Endothelial cell of umbilical vein (primary cell): ENCODE measurements around the gene SFTA2. TPM values are rescaled to one million over a fixed set of nuclear protein-coding genes. Genes with fewer than 3 reads are reported as not detected.

Source experiments
- BruUV-seq: library from RNA; stranded (reverse); fragments of 400-500 nt; replicated peaks from 2 replicates; lab custom pipeline; 2021; lab: Mats Ljungman, UMichigan
- CTCF ChIA-PET: fragments of 300-600, 350-600 bp; sonication (Branson Sonifier 250); formaldehyde crosslinking; loops from one replicate; lab custom pipeline; 2021; ENCODE audit warnings: antibody characterized with exemption, inconsistent platforms; lab: Charles Lee
- POLR2A ChIA-PET: fragments of 300-600, 350-600 bp; sonication (Branson Sonifier 250); formaldehyde crosslinking; loops from one replicate; lab custom pipeline; 2021; ENCODE audit warnings: antibody characterized with exemption, inconsistent platforms; lab: Charles Lee
- DNase-seq: peaks from one replicate; pipeline ENCODE4 v3.0.0-alpha.2; 2011; ENCODE audit warnings: low read depth, low spot score
- FAIRE-seq: peaks from 2 replicates; lab custom pipeline; 2011; peaks lifted over from hg19 to GRCh38; lab: Jason Lieb, UNC
- H2AFZ ChIP-seq: 2 replicates; pipeline ENCODE4 v1.6.0; 2012; ENCODE audit warnings: low read depth, low read length, control low read depth, inconsistent platforms
- H3K27ac ChIP-seq: 2 replicates; pipeline ENCODE4 v1.5.1; 2011; ENCODE audit warnings: low read depth, mild to moderate bottlenecking, control low read depth, low read length, moderate library complexity; ENCODE audit not compliant: insufficient read depth
- H3K27me3 ChIP-seq, 2 experiments: 2 replicates each; pipeline versions ENCODE4 v1.6.0 to v1.6.1; 2011; ENCODE audit warnings: low read length in 2 of 2, mixed read lengths in 1 of 2; ENCODE audit not compliant: control insufficient read depth in 2 of 2, insufficient read depth in 2 of 2
- H3K36me3 ChIP-seq, 2 experiments: 2 replicates in 1 of 2; 3 replicates in 1 of 2; pipeline ENCODE4 v1.5.1; 2011; ENCODE audit warnings: low read length in 2 of 2, mild to moderate bottlenecking in 1 of 2, moderate library complexity in 1 of 2; ENCODE audit not compliant: control insufficient read depth in 2 of 2, insufficient read depth in 2 of 2; ENCODE audit errors: extremely low read depth in 1 of 2
- H3K4me1 ChIP-seq: 3 replicates; pipeline ENCODE4 v1.5.1; 2011; ENCODE audit warnings: mild to moderate bottlenecking, low read length; ENCODE audit not compliant: control insufficient read depth, insufficient read depth; ENCODE audit errors: extremely low read depth
- H3K4me2 ChIP-seq: 2 replicates; pipeline ENCODE4 v1.6.1; 2011; ENCODE audit warnings: low read length, control low read depth, mixed read lengths; ENCODE audit not compliant: insufficient read depth
- H3K4me3 ChIP-seq, 3 experiments: fragments of 200-600 bp in 1 of 3; sonication (generic), shearing (Covaris generic) in 1 of 3; replicated peaks in 1 of 3; 2 replicates each; pipeline ENCODE4 v1.5.1; 2011 to 2016; ENCODE audit warnings: control low read depth in 3 of 3, low read length in 3 of 3, mild to moderate bottlenecking in 2 of 3, inconsistent platforms in 1 of 3, low read depth in 1 of 3, moderate library complexity in 1 of 3; ENCODE audit not compliant: insufficient read depth in 1 of 3
- H3K79me2 ChIP-seq: 2 replicates; pipeline ENCODE4 v1.6.0; 2012; ENCODE audit warnings: low read length, inconsistent platforms; ENCODE audit not compliant: control insufficient read depth, insufficient read depth
- H3K9ac ChIP-seq: replicated peaks from 2 replicates; pipeline ENCODE3; 2011; ENCODE audit warnings: low read length, control low read depth; ENCODE audit not compliant: insufficient read depth; ENCODE audit errors: extremely low read depth
- H3K9me1 ChIP-seq: replicated peaks from 3 replicates; pipeline ENCODE4 v1.6.0; 2011; ENCODE audit warnings: mild to moderate bottlenecking, low read length; ENCODE audit not compliant: control insufficient read depth, insufficient read depth; ENCODE audit errors: extremely low read depth
- H3K9me3 ChIP-seq: replicated peaks from 2 replicates; pipeline ENCODE4 v1.5.1; 2012; ENCODE audit warnings: low read length, inconsistent platforms; ENCODE audit not compliant: control insufficient read depth, insufficient read depth
- H4K20me1 ChIP-seq: replicated peaks from 2 replicates; pipeline ENCODE3; 2011; ENCODE audit warnings: mild to moderate bottlenecking, low read length; ENCODE audit not compliant: control insufficient read depth, insufficient read depth; ENCODE audit errors: extremely low read depth
- CTCF ChIP-seq, 2 donors: IDR thresholded peaks; 1 replicate in 1 of 2; 2 replicates in 1 of 2; pipeline ENCODE4 v1.5.1; 2011; ENCODE audit warnings: low read length in 2 of 2, mild to moderate bottlenecking in 2 of 2, moderate library complexity in 2 of 2, control low read depth in 1 of 2, inconsistent platforms in 1 of 2, low read depth in 1 of 2; ENCODE audit not compliant: insufficient read depth in 1 of 2; ENCODE audit errors: extremely low read depth in 1 of 2
- EZH2 ChIP-seq: IDR thresholded peaks from 2 replicates; pipeline ENCODE4 v1.6.1; 2012; ENCODE audit warnings: borderline replicate concordance, low read depth, mild to moderate bottlenecking, moderate library complexity, low read length, inconsistent platforms; ENCODE audit not compliant: severe bottlenecking
- FOS ChIP-seq: IDR thresholded peaks from 2 replicates; pipeline ENCODE4 v1.6.1; 2011; ENCODE audit warnings: mild to moderate bottlenecking, low read length, moderate library complexity, borderline replicate concordance; ENCODE audit not compliant: insufficient read depth
- GATA2 ChIP-seq: IDR thresholded peaks from 2 replicates; pipeline ENCODE4 v1.7.0; 2011; ENCODE audit warnings: low read depth, mild to moderate bottlenecking, moderate library complexity, mixed read lengths, low read length; ENCODE audit not compliant: insufficient read length, insufficient read depth
- JUN ChIP-seq: IDR thresholded peaks from 2 replicates; pipeline ENCODE4 v1.6.1; 2011; ENCODE audit warnings: borderline replicate concordance, low read depth; ENCODE audit not compliant: insufficient read length, insufficient read depth
- MAX ChIP-seq: IDR thresholded peaks from 2 replicates; pipeline ENCODE4 v1.6.1; 2011; ENCODE audit not compliant: insufficient read depth, insufficient read length
- MYC ChIP-seq: IDR thresholded peaks from one replicate; pipeline ENCODE4 v1.6.1; 2011; ENCODE audit warnings: mild to moderate bottlenecking, low read depth, low read length
- POLR2A ChIP-seq: IDR thresholded peaks from 2 replicates; pipeline ENCODE4 v1.6.1; 2012; ENCODE audit warnings: low read depth, mild to moderate bottlenecking, control low read depth, low read length
- POLR2AphosphoS5 ChIP-seq: IDR thresholded peaks from 2 replicates; pipeline ENCODE4 v1.6.1; 2012; ENCODE audit warnings: low read depth, mild to moderate bottlenecking, control low read depth, low read length, moderate library complexity; ENCODE audit not compliant: insufficient read depth
- dilution Hi-C: fragments of 300-500 bp; cut with MboI; formaldehyde crosslinking; loops from one replicate; pipeline ENCODE4 v1.15.0; 2019; ENCODE audit warnings: low sequenced_read_pairs; ENCODE audit not compliant: extremely low pct_ligation_motif_present
- intact Hi-C: fragments of 100-400 bp; cut with micrococcal nuclease; formaldehyde crosslinking; loops from one replicate; pipeline ENCODE4 v1.10.0; 2022
- polyA plus RNA-seq, 4 experiments: library from polyadenylated mRNA; depleted of rRNA in 3 of 4; stranded (reverse) in 3 of 4; unstranded in 1 of 4; fragments of >200 nt; gene quantifications; 2 replicates each; pipeline versions ENCODE4 v1.2.1 to v1.2.3, GENCODE V29; 2011 to 2012; ENCODE audit warnings: missing spikeins in 1 of 4
- total RNA-seq: library from RNA; stranded (reverse); gene quantifications from 2 replicates; pipeline ENCODE4 v1.2.3, GENCODE V29; 2021

The SFTA2 gene
- total and polyA plus RNA-seq, 2 donors (not counting 3 experiments of a cell fraction or from before 2014, with no cell fraction given), result not detected

- DNase-seq, result no peak
- no peaks in the 10 kb centered on the region for H3K9me3 ChIP-seq
- H3K36me3 ChIP-seq, result no peaks in the 10 kb centered on the region
- no peaks in the 10 kb centered on the region for H3K79me2 ChIP-seq
- BruUV-seq, result no TSS peak
- FAIRE-seq, result no peak
- CTCF ChIA-PET, result interaction anchor here (1.5 kb wide), 1 partner anchor 22 kb away, joined by 4 read pairs; no protein-coding TSS in a partner anchor
- no peaks in the 10 kb centered on the region for H3K9me1 ChIP-seq
- H3K9ac ChIP-seq, result no peak overlapping the region
- intact Hi-C loops (no loop called here), dilution Hi-C loops (no loop called here)
- H3K4me2 ChIP-seq, result no peak overlapping the region
- H3K27ac ChIP-seq, result no peak overlapping the region
- H2AFZ ChIP-seq, result no peak overlapping the region
- H3K27me3 ChIP-seq, result peaks cover 0 to 7% of the 10 kb centered on the region in 2 experiments
- H3K4me3 ChIP-seq, result no peak overlapping the region
- H3K4me1 ChIP-seq, result no peaks in the 10 kb centered on the region
- TF ChIP-seq POLR2AphosphoS5 (no peak), MYC (no peak), JUN (no peak), GATA2 (no peak), FOS (no peak), EZH2 (no peak), CTCF (IDR thresholded peaks at IDR 0.05; ENCODE audit: extremely low read depth in 1 of 2, insufficient read depth in 1 of 2, low read depth in 1 of 2, low read length in 2 of 2) (no peak), MAX (no peak), POLR2A (no peak)
- POLR2A ChIA-PET, result no interaction called here
- H4K20me1 ChIP-seq, result no peaks in the 10 kb centered on the region
Measured at GRCh38 chr6:30937265-30937664, 5.3 kb upstream of the SFTA2 start.
